Hepatic stellate cell (primary cell): ENCODE results near the gene FBXO11.

Experiments
- DNase-seq: peaks from one replicate; pipeline ENCODE4 v3.0.0; 2011; ENCODE audit warnings: low spot score

FBXO11 gene

DNA sequence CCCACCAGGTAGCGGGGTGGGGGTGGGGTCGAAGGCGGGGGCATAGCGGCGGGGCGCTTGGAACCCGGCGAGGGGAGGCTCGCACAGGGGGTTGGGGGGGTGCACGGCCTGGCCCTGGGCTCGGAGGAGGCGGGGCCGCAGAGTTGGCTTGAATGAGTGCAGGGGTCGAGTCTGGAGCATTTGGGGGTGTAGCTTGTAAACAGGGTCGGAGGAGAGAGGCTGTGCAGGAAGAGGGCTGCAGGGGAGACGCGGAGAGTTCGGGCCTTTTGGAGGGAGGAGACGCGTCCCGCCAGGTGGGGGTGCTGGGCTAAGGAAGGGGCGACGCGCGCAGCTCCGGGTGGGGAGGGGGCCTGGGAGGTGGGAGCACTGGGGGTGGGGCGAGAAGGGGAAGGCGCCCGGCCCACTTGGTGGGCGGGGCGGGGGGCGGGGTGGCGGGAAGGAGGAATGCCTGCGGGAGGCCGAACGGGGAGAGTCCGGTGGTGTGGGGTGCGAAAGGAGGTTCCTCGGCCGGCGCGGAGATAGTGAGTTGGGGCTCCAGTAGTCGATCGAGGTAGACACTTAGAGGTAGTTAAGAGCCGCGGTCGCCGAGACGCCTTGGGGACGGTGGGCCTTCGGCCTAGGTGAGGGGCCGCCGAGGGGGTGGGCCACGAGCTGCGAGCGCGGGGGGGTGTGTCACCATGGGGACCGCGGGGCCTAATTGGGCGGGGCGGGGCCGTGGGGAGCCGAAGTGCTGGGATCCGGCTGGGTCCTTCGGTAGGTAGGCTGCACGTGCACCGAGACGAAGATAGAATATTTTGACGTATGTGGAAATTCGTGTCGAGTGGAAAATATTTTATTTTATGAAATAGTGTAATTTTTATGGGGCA, 122.6 kb downstream of the FBXO11 start:
- peak; percentile 69 for DNase-seq

DNA sequence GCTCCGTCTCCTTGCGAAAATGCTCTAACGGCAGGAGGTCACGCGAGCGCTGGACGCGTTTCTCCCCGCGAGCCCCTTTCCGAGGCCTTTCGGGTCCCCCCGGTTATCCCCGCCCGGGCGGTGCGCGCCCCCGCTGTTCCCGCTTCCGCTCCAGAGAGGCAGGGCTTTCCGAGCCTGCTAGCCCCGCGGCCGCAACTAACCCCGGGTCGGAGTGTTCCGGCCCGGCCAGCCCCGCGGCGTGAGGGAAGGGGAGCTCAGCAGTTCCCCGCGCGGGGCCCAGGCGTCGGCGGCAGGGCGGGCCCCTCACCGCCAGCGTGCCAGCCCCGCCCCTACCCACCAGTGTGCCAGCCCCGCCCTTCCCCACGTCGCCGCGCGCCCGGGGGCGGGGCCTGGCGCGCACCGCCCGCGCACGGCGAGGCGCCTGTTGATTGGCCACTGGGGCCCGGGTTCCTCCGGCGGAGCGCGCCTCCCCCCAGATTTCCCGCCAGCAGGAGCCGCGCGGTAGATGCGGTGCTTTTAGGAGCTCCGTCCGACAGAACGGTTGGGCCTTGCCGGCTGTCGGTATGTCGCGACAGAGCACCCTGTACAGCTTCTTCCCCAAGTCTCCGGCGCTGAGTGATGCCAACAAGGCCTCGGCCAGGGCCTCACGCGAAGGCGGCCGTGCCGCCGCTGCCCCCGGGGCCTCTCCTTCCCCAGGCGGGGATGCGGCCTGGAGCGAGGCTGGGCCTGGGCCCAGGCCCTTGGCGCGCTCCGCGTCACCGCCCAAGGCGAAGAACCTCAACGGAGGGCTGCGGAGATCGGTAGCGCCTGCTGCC, 123.4 kb downstream of the FBXO11 start, which contains the start of gene MSH6:
TSS of gene MSH6 (plus strand) at position 475 of the 815 bp plus-strand sequence. CDS start at position 564, 89 bp downstream.
- DNase-seq = peak; percentile 97

DNA sequence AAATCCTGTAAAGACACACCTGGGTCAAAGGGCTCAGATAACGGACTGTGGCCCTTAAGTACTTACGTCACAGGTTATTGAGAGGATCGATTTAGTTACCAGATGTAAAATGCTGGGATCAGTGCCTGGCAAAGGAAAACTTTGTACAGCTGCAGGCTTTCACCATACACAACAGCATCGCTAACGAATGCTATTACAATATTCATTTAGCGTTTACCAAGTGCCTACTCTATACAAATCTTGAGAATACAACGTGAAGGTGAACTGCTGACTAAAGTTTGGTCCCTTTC, 124.0 kb downstream of the FBXO11 start:
- DNase-seq = no peak

DNA sequence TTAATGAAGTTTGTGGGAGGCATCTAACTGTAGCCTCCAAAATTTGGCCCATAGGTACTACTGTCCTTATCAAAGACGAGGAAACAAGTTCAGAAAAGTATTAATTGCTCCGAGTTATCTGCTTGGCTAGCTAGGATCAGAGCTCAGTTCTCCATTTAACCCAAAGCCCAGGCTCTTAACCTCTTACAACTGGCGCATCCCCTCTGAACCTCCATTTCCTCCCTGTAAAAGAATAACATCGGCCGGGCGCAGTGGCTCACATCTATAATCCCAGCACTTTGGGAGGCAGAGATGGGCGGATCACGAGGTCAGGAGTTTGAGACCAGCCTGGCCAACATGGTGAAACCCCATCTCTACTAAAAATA, 126.9 kb downstream of the FBXO11 start:
- DNase-seq = no peak

DNA sequence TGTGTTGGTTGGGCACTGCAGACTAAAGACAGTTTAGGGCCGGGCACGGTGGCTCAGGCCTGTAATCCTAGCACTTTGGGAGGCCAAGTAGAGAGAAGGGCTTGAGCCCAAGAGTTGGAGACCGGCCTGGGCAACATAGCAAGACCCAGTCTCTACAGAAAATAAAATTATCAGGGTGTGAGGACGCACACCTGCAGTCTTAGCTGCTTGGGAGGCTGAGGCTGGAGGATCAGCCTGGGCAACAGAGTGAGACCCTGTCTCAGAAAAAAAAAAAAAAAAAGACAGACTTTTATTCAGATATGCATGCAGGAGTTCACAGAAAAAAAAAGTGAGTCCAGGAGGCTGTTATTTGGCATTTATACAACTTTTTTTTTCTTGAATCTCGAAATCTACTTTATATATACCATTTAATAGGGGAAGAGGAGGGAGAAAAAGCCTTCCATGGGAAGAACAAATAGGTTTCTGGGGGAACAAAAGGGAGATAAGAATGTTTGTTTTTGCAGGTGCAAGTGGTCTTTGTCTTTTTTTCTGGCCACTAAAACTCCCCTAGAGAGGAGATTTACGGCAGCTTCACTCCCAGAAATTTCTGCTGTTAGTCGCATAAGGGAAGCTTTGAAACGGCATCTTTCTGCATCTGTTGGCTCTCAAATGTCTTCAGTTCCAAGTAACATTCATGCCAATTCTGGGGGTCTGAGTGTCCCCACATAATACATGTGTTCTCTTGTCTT, 127.4 kb downstream of the FBXO11 start:
- no peak for DNase-seq

DNA sequence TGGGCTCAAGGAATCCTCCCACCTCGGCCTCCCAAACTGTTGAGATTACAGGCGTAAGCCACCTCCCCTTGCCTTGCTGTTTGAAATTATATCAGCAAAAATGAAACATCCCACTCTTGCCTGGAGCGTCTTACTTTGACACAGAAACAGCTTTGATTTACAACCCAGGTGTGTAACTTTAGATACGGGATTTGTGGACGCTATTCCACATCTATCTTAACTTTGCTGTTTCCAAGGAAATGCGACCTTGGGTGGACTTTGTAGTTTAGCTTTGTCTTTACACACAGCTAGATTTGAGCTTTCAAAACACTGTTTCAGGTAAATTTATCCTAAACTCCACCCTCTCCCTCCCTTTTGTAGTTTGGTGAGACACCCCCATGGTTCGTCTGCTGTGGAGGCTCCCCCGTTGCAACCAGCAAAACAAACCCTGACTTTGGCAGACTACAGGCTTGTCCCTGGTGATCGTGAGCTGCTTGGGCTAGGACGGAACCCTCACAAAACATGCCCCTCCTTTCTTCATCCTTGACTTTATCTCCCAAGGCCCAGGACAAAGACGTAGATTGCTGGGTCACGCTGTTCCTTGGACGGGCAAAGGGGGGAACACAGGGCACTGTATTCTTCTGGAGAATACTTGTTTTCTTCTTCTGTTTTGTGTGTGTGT, 128.9 kb downstream of the FBXO11 start:
- DNase-seq = no peak

DNA sequence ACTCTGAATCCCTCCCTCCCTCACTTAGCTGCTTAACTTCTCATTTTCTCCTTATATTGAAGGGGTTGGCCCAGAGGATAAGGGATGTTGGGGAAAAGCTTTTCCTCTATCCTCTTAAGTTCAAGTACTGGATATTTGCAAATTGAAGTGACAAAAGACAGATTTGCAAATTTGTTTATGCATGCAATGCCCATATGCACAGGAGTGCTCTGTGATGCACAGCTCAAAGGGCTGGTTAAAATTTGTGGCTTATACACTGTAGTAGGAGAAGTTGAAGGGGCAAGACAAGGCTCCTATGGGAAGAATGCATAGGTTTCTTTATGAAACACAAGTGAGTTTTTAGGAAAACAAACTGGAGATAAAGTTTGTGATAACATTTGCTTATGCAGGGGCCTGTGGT, 131.7 kb downstream of the FBXO11 start:
- no peak for DNase-seq

DNA sequence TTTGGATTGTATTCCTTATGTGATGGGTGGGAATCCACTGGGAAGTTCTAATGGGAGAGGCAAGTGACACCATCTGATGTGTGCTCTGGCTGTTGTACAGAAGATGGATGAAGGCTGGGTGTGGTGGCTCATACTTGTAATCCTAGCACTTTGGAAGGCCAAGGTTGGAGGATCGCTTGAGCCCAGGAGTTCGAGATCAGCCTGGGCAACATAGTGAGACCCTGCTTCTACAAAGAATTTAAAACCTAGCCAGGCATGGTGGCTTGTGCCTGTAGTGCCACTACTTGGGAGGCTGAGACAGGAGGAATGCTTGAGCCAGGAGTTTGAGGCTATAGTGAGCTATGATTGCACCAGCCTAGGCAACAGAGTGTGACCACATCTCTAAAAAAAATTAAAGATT, 134.0 kb downstream of the FBXO11 start:
- DNase-seq = no peak

DNA sequence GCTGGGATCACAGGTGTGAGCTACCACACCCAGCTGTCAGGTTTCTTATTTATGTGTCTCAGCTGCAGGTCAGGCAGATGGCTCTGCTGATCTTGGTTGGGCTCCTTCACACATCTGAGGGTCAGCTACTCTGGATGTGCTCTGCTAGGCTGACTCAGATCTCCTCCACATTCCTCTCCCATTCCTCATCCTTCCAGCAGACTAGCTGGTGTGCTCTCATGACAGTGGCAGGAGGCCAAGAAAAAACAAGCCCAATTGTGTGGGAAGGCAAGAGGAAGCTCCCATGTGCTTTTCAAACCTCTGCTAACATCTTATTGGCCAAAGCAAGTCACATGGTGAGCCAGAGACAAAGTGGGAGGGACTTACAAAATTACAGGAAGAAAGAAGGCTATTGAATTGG, 135.1 kb downstream of the FBXO11 start:
- DNase-seq = peak; percentile 64

DNA sequence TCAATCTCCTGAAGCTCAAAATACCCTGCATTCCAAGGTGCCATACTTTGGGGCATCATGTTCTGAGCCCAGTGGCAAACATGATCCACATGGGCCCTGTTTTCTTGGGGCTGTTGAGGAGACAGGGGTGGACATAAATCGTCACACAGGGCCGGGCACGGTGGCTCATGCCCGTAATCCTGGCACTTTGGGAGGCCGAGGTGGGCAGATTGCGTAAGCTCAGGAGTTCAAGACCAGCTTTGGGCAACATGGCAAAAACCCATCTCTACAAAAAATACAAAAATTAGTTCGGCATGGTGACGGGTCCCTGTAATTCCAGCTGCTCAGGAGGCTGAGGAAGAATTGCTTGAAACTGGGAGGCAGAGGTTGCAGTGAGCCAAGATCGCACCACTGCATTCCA, 137.0 kb downstream of the FBXO11 start:
- no peak for DNase-seq

DNA sequence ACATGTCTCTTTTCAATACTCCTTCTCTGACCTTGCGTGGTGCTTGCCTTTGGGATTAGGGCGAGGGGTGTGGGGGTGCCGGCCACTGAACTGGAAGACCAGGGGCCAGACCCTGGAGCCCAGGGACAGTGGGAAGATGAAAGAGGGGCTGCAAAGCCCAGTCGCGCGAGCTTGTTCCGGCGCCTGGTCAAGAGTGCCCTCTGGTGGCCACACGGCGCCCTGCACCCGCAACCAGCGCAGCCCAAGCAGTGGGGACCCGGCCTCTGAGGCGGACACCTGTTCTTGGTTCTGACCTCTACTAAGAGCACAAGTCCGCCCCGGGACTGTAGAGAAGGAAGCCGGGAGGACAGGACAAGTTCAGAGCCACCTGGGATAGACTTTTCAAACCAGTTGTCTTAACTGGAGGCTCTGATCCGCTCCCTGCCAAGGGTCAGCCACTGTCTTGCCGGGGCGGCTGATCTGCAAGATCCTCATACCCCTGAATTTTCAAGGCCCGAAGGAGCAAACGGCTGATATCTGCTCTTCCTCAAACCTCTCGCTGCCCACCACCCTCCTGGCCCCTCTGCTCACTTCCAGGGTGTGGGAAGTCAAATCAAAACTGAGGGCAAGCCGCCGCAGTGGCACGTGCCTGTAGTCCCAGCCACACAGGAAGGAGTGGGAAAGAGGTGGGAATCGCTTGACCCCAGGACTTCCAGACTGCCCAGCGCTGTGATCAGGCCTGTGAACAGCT, 138.3 kb downstream of the FBXO11 start:
- peak; percentile 50 for DNase-seq

DNA sequence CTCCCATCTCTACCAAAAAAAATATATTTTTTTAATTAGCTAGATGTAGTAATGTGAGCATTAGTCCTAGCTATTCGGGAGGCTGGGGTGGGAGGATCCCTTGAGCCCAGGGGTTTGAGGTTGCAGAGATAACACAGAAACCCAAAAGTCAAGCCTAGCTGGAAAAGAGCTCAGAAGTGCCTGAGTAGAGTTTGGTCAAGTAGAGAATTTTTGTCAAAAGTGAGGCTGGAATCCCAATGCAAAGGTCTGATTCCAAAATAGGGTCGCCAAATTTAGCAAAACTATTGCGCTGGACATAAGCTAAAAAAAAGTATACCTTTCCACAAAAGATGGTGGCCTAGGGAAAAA, 138.8 kb downstream of the FBXO11 start:
- no peak for DNase-seq

DNA sequence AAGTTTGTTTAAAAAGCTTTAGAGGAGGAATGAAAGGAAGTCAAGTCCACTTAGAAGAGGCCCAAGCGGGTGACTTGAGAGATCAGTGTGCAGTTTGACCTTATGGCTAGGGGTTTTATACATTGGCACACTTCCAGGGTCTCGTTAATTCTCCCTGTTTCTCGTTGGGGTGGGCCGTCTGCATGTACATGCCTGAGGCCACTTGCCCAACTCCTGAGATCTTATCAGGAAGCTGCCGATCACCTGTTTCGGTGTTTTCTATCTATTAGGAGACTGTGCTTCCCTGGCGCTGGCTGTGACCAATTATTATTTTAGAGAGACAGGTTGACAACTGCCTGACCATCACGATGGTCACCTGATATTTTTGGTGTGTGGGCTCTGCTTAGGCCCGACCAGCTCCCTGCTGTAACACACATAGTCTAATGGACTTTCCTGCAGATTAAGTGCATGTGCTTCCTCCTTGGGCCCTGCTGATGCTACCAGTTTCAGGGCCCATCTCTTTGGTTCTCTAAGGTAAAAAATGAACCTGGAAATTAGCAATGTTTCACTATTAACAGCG, 154.4 kb downstream of the FBXO11 start:
- DNase-seq = no peak

DNA sequence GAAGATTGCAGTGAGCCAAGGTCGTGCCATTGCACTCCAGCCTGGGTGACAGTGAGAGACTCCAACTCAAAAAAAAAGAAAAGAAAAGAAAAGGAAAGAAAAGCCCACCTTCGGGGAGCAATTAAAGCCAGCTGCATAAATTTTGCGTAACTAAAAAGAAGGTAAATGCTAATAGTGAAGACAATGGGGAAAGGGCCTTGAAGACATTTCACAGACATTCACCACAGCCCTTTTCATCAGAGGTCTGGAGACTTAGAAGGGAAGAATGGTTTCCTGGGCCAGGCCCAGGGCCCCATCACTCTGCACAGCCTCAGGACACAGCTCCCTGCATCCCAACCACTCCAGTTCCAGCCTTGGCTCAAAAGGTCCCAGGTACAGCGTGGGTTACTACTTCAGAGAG, 158.4 kb downstream of the FBXO11 start:
- no peak for DNase-seq

DNA sequence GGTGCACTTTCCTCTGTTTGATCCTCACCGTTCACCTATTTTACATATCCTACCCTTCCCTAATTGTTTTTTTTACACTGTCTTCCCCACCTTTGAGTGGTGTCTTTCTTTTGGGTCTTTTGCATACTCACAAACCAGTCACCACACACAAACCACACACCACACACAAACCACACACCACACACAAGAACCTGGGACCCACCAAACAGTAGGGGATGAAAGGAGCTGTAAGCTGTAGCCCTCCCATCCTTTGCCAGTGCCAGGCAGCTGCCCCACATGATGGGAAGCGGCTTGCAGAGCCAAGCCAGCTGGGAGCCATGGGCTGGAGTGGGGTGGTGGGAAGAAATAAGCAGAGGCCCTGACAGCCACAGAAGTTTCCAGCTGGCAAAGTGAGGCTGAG, 162.2 kb downstream of the FBXO11 start:
- DNase-seq = no peak

DNA sequence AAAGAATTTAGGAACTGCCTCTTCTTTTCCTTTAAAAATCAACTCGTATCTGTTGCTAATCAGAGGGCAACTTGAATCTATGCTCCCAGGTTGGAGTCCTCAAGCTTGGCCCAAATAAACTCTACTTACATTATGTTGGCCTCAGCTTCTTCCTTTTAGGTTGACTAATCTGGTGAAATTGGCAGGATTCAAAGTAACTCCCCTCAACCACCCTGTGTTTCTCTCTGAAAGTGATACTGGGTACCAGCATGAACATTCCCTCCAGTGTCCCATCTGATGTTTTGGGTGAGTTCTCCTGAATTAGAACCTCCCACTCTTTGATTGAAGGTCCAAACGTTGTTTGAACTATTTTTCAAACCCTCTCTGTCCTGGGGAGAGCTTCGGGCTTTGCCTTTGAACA, 164.7 kb downstream of the FBXO11 start:
- DNase-seq = no peak

DNA sequence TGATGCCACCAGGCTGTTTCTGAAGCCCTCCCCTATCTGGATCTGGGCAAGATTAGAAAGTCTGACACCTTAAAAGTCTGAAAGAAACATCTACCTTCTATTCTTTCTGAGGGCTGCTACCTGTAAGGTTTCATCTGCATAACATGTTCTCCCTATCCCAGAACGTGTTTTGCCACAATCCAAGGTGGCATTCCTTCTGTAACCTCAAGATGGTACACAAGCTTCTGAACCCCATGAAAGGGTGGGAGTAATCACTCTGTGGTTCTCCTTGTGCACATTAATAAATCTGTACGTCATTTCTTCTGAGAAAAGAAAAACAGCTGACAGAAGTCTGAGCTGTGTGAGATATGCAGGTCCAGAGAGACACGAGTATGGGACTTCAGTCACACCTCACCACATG, 165.2 kb downstream of the FBXO11 start:
- DNase-seq = no peak
